ENCODE results near the gene RHBDF2. TPM values are rescaled to one million over a fixed set of nuclear protein-coding genes. Genes with fewer than 3 reads are reported as not detected.
"Not testable (repeated sequence)": the region's sequence is repeated elsewhere in the genome, so short reads cannot be mapped to it uniquely, and the experiment has no call there.

Gene RHBDF2
- total RNA-seq, 1 donor from 2014 or later, result 8.7 TPM

DNA sequence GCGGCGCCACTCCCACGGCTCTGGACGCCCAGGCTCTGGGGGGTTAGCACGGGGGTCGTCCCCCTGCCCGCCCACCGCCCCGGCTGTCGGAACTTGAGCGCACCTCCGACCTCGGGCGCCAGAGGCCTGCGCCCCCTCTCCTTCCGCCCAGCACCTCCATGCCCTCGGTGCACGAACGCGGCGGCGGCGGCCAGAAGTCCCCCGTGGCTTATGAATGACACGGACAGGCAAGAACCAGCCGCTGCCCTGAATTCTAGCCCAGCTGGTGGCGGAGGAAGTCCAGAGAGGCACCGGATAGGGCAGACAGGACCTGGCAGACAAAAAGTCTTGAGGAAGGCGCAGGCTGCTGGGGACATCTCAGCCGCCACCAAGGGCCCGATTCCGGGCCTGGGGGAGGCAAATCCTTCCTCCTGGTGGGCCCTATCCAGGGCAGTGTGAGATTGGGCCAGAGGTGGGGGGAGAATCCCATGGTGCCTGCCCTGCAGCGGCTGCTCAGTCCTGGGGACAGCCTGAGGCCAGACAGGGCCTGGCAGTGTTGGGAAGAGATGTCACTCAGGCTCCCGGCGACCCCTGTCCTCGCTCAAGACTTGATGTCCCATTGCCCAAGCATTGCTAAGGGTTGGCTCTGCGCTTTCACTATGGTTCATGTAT, 37.2 kb upstream of the RHBDF2 start:
- no peak for DNase-seq

DNA sequence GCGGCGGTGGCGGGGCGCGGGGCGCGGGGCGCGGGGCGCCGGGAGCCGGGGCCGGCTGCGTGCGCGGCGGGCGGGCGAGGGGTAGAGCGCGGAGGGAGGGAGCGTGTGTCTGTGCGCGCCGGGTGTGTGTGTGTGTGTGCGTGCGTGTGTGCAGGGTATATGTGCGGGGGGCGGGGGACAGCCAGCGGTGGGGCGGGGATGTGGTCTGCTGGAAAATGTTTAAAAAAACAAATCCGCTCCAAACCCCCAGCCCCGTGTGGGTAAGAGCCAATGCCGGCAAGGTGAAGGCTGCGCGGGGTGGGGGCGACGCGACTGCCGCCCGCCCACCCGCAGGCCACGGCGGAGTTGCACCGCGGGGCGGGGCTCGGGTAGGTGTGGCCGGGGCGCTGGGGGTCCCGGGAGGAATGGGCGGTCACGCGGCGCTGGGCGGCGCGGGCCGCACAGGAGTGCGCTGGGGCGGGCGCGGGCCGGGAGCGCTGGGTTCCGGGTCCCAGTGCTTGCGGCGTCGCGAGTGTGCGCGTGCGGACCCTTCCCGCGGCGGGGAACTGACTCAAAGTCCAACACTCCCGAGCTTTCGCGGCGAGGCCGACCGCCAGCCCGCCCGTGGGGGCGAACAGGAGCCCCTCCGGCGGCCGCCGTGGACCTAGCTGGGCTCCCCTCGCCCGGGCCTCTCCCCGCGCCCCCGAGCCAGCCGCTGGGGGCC, 36.5 kb upstream of the RHBDF2 start, which contains the start of gene CYGB:
TSS of gene CYGB (minus strand) at position 132 of the 703 bp plus-strand sequence. CDS start 167 bp downstream, outside the sequence.
- no peak for DNase-seq

GRCh38 chr17:76537288-76537577, 36.0 kb upstream of the RHBDF2 start:
- no peak for DNase-seq

- DNase-seq, result no peak
Observed at GRCh38 chr17:76536511-76537287, 35.5 kb upstream of the RHBDF2 start.

- DNase-seq, result no peak
Observed at GRCh38 chr17:76535788-76536510, 34.7 kb upstream of the RHBDF2 start.

DNA sequence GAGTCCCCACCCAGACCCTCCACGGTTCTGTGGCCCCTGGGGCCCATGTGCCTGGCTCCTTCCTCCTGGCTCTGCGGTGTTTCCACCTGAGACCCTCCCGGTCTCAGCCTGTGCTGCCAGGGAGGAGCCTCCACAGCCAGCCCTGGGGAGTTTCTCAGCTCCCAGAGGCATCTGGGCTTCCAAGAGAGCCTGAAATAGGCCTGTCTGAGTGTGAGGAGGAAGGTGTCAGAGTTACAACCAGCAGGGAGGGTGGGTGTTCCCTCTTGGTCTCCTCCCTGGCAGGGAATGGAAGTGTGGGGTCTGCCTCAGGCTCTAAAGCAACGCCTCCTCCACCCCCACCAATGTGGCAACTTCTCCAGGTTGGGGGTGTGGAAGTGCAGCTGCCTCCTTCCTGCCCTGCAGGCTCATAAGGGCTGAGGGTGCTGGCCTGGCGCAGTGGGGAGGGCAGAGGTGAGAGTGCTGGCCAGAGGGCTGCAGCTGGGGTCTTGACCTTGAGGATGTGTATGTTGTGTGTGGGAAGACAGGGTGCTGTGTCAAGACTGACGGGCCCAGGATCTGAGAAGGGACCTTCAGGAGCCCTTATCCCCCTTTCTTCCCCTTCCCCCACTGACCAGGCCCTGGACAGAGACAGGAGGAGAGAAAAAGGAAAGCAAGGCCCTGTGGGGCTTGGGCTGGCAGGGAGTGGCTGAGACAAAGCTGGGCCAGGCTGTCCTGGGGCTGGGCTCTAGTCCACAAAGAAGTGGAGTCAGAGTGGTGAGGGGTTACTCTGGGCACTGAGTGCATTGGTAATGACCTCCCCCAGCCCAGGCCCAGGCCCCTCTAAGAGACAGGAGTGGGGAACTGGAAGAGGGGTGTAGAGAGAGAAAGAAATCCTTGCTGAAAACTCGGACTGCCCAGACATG, 33.9 kb upstream of the RHBDF2 start:
- no peak for DNase-seq

DNA sequence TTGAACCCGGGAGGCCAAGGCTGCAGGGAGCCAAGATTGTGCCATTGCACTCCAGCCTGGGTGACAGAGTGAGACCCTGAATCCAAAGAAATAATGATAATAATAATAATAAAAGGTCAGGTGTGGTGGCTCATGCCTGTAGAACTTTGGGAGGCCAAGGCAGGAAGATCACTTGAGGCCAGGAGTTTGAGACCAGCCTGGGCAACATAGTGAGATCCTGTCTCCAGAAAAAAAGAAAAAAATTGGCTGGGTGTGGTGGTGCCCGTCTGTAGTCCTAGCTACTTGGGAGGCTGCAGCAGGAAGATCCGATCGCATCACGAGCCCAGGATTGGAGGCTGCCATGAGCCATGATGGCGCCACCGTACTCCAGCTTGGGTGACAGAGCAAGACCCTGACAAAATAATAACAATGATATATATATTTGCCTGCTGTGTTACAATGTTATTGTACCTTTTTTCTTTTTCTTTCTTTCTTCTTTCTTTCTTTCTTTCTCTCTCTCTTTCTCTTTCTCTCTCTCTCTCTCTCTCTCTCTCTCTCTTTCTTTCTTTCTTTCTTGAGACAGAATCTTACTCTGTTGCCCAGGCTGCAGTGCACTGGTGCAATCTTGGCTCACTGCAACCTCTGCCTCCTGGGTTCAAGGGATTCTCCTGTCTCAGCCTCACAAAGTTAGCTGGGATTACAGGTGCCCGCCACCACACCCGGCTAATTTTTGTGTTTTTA, 32.6 kb upstream of the RHBDF2 start:
- DNase-seq, result not testable (repeated sequence)

- DNase-seq, result no peak
Observed at GRCh38 chr17:76532072-76532651, 30.9 kb upstream of the RHBDF2 start.

DNA sequence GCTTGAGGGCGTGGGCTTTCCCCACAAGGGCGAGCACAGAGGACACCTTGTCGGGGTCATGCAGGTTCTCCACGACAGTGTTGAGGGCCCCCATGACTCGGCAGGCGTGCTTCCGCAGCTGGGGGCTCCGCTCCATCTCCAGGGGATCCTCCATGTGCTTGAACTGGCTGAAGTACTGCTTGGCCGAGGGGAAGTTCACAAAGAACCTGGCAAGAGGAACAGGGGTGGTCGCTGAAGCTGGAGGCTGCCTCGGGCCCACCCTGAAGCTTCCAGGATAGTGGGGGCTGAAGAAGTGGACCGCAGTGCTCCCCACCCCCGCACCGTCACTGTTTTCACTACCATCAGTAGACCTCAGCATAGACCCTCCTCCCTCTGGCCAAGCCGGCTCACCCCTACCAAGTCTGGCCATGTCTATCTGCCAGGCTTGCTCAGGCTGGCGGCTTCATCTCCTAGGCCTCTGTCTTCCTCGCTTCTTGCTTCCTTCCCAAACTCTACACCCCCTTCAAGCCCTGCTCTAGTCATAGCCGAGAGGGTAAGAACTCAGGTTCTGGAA, 30.3 kb upstream of the RHBDF2 start:
- no peak for DNase-seq

DNA sequence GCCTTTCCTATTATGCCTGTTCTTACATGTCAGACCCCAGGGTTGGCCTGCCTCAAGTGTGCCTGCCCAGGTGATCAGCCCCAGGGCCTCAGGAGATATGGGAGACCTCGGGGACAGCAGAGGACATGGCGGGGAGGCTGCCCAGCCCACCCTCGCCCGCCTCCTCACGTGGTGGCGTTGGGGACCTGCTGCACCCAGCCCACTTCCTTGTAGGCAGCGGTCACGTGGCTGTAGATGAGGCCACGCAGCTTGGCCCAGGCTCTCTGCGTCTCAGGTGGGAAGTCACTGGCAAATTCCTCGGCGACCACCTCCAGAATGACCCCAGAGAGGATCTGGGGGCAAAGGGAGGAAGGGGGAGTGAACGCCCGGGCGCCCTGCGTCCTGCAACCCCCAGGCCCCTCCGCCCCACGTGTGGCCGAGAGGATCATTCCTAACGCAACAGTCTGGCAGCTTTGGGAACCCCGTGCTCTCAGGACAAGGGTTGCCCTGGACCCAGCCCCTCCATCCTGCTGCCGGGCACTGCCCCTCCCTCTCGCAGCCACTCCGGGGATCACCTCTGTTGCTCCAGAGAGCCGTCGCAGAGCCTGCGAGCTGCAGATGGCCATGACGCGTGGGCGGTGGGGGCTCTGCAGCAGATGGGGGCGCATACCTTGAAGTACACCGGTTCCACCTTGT, 29.7 kb upstream of the RHBDF2 start:
- DNase-seq, result no peak

DNA sequence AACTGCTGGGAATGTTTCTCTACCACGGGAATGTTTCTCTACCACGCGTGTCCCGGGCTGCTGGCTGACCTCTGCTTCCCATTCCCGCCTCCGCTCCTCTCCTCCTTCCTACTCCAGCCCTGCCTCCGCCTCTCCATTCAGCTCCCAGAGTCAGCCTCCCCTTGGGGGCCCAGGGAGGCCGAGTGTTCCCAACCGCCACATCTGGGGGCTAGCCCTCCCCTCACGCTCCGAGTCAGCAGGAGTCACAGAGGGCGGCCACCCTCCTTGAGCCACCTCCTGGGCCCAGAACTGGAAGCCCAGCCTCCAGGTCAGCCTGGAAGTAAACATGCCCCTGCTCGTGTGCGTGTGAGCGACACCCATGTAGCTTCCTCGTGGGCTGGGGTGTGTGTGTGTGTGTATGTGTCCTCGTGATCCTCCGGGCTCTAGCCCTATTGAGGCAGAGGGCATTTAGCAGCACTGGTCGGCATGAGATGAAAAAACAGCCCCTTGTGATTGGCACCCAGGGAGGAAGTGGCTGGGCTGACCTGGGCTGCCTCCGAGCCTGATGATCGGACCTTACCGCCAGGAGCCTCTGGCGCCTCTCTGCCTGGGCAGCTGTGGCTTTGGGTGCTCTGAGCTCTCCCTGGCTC, 29.0 kb upstream of the RHBDF2 start:
- peak; percentile 81 for DNase-seq

DNA sequence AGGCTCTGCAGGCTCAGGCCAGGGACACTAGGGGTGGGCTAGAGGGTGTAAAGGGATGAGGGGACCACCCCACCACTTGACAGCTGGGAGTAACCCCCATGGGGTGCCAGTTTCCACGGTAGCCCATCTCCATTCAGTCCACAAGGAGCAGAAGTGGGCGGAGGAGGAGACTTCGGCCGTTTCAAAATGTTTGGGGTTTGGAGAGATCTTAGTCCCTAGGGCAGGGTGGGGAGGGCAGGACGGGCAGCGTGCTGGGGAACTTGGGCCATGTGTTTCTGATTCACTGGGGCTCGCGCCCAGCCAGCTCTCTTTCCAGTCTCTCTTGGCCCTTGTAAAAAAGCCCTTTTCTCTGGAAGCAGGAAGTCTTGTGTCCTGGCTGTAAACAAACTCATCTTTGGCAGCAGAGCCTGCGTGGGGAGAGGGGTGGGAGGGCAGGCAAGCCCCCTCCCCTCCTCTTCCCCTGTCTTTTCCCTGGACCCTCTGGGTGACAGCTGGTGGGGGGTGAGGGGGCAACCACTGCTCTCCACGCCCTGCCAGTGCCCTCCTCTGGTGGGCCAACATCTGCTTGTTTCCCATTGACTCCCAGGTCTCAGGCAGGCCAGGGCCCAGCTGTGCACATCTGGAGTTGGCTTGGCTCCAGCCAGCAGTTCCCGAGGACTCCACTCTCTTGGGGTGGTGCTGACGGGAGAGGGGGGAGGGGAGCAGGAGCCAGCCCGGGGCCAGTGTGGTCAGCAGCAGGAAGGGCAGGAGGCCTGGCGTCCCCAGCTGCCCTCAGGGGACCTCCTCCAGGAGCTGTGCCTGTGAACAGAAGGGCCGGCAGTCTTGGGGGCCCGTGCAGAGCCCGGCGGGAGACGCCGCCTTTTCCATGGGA, 28.2 kb upstream of the RHBDF2 start:
- DNase-seq, result peak; percentile 94

- DNase-seq, result no peak
Observed at GRCh38 chr17:76528528-76529223, 27.5 kb upstream of the RHBDF2 start.

DNA sequence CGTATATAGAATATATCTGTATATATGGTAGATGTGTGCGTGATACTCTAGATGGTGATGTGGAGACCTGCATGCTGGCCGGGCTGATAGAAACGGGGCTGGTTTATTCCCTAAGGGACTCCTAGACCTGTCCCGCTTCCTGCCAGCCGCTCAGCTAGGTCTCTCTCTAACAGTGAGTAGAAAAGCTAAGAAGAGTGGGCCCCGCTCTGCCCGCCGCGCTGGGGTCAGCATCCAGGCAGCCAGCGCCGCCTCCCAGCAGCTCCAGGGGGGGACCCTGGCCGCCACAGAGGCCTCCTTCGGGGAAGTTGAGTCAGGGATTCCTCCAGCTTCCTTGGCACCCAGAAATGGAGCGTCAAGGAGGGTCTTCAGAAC, 26.9 kb upstream of the RHBDF2 start:
- DNase-seq, result no peak

GRCh38 chr17:76527430-76528111, 26.3 kb upstream of the RHBDF2 start:
- DNase-seq, result peak; percentile 56

GRCh38 chr17:76527016-76527415, 25.8 kb upstream of the RHBDF2 start:
- not testable (repeated sequence) for DNase-seq

GRCh38 chr17:76525513-76525833, 24.2 kb upstream of the RHBDF2 start:
- DNase-seq, result not testable (repeated sequence)
